Esophagus muscularis mucosa (tissue), 4 donors: ENCODE measurements around the gene SPRYD7. TPM values are rescaled to one million over a fixed set of nuclear protein-coding genes. Genes with fewer than 3 reads are reported as not detected.
A peak's percentile ranks its signal among the peaks of the same experiment; 100 is the strongest.

Experiments used
- DNase-seq: peaks from one replicate; pipeline ENCODE4 v3.0.0-alpha.2; 2017; ENCODE audit errors: extremely low spot score
- H3K27ac ChIP-seq, 4 donors: fragments of 200-600 bp; sonication (generic); replicated peaks in 1 of 4; 1 replicate in 3 of 4; 2 replicates in 1 of 4; pipeline ENCODE4 v1.5.1; 2016 to 2019; ENCODE audit warnings: mild to moderate bottlenecking in 1 of 4
- H3K27me3 ChIP-seq, 4 donors: fragments of 200-600 bp; sonication (generic); one replicate each; pipeline versions ENCODE4 v1.5.1 to v1.6.0; 2016 to 2019
- H3K36me3 ChIP-seq, 4 donors: fragments of 200-600 bp; sonication (generic); one replicate each; pipeline ENCODE4 v1.5.1; 2016 to 2019
- H3K4me1 ChIP-seq, 4 donors: fragments of 200-600 bp; sonication (generic); one replicate each; pipeline ENCODE4 v1.5.1; 2016 to 2019
- H3K4me3 ChIP-seq, 4 donors: fragments of 200-600 bp; sonication (generic); 1 replicate in 2 of 4; 2 replicates in 2 of 4; pipeline ENCODE4 v1.5.1; 2016 to 2019; ENCODE audit warnings: mild to moderate bottlenecking in 4 of 4, moderate library complexity in 1 of 4
- H3K9me3 ChIP-seq, 4 donors: fragments of 200-600 bp; sonication (generic); 1 replicate in 3 of 4; 2 replicates in 1 of 4; pipeline ENCODE4 v1.5.1; 2016 to 2019
- EP300 ChIP-seq: sonication (generic); formaldehyde crosslinking; IDR thresholded peaks from one replicate; pipeline ENCODE4 v1.6.1; 2017; ENCODE audit warnings: antibody characterized with exemption
- POLR2A ChIP-seq: fragments of 450-650 bp; IDR thresholded peaks from one replicate; pipeline ENCODE4 v1.6.1; 2017; ENCODE audit warnings: antibody characterized with exemption, moderate library complexity, mild to moderate bottlenecking, low read depth
- POLR2AphosphoS5 ChIP-seq, 2 donors: sonication (generic); formaldehyde crosslinking; IDR thresholded peaks; one replicate each; pipeline ENCODE4 v1.6.1; 2017; ENCODE audit warnings: antibody characterized with exemption in 2 of 2
- WGBS: methylation state at CpG from one replicate; pipeline ENCODE4 v1.1.5; 2018; 5-methylcytosine and 5-hydroxymethylcytosine counted together
- intact Hi-C: fragments of 100-400 bp; cut with DNase I; formaldehyde crosslinking; loops from one replicate; pipeline ENCODE4 v1.15.1; 2023
- total RNA-seq, 4 donors: library from RNA; depleted of rRNA; stranded (reverse); fragments of >200 nt; gene quantifications; one replicate each; pipeline versions ENCODE4 v1.1.0 to v1.2.1, GENCODE V29; 2016
- TF ChIP-seq, protein P1 (sequence below), 3 experiments: fragments of 200-600 bp in 2 of 3; fragments of 450-650 bp in 1 of 3; sonication (generic) in 2 of 3; IDR thresholded peaks; one replicate each; pipeline ENCODE4 v1.5.1; 2017 to 2019; ENCODE audit warnings: antibody characterized with exemption in 3 of 3, mild to moderate bottlenecking in 2 of 3, moderate library complexity in 1 of 3

Gene SPRYD7
- total RNA-seq, 4 donors from 2014 or later: 10.9 to 18.8 (median 15.0) TPM

DNA sequence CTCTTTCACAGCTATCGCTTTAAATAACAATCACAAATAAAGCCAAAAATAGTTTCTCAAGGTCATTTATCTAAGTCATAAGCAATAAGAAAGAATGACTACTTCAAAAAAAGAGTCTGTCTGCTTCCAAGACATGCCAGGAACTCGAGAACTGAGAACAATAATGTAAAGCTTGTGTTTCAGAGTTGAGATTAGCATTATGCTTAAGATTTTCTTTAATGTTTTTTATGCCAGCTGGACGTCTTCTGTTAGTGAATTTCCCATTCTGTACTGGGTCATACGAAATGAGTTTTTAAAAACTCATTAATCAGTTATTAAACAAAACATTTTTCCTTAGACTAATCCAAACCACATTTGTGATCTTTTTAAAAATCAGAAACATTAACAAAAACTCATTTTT lies 3.2 kb upstream of the SPRYD7 start:
- H3K27ac ChIP-seq: peak overlapping the region; percentile 59 to 66 (median 64)
- 29% methylated on average over 4 of the region's 4 CpGs for WGBS

DNA sequence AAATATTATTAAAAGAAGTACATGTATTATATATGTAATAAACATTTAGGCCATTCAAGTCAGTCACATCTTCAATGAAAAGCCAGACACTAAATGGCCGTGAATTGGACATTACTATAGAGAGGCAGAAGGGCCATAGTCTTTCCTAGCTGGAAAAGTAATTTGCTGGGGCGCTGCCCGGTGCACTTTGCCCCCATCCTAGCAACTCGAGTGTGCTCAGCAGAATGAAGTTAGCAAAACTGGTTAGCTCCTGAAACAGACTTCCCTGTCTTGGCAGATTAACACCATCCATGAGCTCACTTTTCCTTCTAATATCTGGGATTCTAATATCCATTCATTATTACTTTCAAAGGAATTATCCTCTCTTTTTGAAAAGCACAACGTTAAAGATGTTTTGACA lies 2.8 kb upstream of the SPRYD7 start:
- no peaks in the 10 kb centered on the region for H3K27me3 ChIP-seq
- DNase-seq: no peak
- H3K4me1 ChIP-seq: peaks cover 21 to 51% (median 47%) of the 10 kb centered on the region in 4 donors
- no peaks in the 10 kb centered on the region for H3K9me3 ChIP-seq
- peak overlapping the region; percentile 59 to 66 (median 64) for H3K27ac ChIP-seq
- no peaks in the 10 kb centered on the region for H3K36me3 ChIP-seq
- WGBS: 32% methylated on average over 5 of the region's 5 CpGs
- no peak for TF ChIP-seq POLR2A
- TF ChIP-seq, protein P1, sequence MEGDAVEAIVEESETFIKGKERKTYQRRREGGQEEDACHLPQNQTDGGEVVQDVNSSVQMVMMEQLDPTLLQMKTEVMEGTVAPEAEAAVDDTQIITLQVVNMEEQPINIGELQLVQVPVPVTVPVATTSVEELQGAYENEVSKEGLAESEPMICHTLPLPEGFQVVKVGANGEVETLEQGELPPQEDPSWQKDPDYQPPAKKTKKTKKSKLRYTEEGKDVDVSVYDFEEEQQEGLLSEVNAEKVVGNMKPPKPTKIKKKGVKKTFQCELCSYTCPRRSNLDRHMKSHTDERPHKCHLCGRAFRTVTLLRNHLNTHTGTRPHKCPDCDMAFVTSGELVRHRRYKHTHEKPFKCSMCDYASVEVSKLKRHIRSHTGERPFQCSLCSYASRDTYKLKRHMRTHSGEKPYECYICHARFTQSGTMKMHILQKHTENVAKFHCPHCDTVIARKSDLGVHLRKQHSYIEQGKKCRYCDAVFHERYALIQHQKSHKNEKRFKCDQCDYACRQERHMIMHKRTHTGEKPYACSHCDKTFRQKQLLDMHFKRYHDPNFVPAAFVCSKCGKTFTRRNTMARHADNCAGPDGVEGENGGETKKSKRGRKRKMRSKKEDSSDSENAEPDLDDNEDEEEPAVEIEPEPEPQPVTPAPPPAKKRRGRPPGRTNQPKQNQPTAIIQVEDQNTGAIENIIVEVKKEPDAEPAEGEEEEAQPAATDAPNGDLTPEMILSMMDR (IDR thresholded peaks at IDR 0.05): no peak
- TF ChIP-seq POLR2AphosphoS5 (IDR thresholded peaks at IDR 0.05): no peak
- TF ChIP-seq EP300: no peak
- intact Hi-C loops: loop anchor here (5.0 kb wide), 2 partner anchors 92 to 143 kb away; no protein-coding TSS in a partner anchor
- no peak overlapping the region for H3K4me3 ChIP-seq

More for the DNA sequence above, 3.2 kb upstream of the SPRYD7 start:
- Histone ChIP-seq H3K36me3 (no peaks in the 10 kb centered on the region), H3K4me3 (no peak overlapping the region), H3K27me3 (no peaks in the 10 kb centered on the region), H3K9me3 (no peaks in the 10 kb centered on the region), H3K4me1 (peaks cover 17 to 47% (median 43%) of the 10 kb centered on the region in 4 donors)
- DNase-seq: no peak
- TF ChIP-seq POLR2A (no peak), POLR2AphosphoS5 (IDR thresholded peaks at IDR 0.05) (no peak), EP300 (no peak)
- TF ChIP-seq, protein P1 (IDR thresholded peaks at IDR 0.05): no peak
- intact Hi-C loops: loop anchor here (5.0 kb wide), 2 partner anchors 92 to 143 kb away; no protein-coding TSS in a partner anchor

DNA sequence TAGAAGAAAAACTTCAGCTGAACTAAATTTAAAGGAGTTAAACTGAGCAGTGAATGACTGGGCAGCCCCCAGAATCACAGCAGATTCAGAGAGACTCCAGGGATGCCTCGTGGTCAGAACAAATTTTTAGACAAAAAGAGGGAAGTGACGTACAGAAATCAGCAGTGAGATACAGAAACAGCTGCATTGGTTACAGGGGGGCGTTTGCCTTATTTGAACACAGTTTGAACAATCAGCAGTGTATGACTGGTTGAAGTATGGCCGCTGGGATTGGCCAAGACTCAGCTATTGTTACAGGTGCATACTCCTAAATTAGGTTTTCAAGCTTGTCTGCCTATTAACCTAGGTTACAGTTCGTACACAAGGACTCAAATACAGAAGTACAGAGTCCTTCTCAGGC lies 2.2 kb upstream of the SPRYD7 start:
- no peaks in the 10 kb centered on the region for H3K27me3 ChIP-seq
- no peak overlapping the region for H3K4me3 ChIP-seq
- H3K27ac ChIP-seq: peak overlapping the region; percentile 59 to 66 (median 64)
- no peaks in the 10 kb centered on the region for H3K9me3 ChIP-seq
- TF ChIP-seq, protein P1 (IDR thresholded peaks at IDR 0.05): no peak
- no peak for TF ChIP-seq POLR2AphosphoS5 (IDR thresholded peaks at IDR 0.05)
- 79% methylated on average over 5 of the region's 5 CpGs for WGBS
- intact Hi-C loops: loop anchor here (5.0 kb wide), 2 partner anchors 91 to 144 kb away; no protein-coding TSS in a partner anchor
- H3K4me1 ChIP-seq: peaks cover 21 to 56% (median 53%) of the 10 kb centered on the region in 4 donors
- DNase-seq: no peak
- no peaks in the 10 kb centered on the region for H3K36me3 ChIP-seq

DNA sequence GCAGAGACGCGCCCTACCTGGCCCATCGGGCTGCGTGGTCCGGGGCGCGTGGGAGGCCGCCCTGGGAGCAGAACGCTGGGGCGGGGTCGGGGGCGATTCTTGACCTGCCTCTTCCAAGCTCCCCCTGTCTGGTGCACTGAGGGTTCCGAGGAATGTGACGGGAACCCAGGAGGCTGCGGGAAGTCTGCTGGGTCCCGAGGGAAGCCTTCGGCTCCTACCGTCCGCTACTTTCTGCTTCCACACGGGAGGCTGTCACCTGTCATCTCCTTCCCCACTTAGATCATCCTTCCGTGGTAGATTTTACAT lies 781 bp upstream of the SPRYD7 start:
- 14% methylated on average over 1 of the region's 21 CpGs for WGBS
- H3K27me3 ChIP-seq: no peaks in the 10 kb centered on the region
- no peak for DNase-seq
- TF ChIP-seq POLR2A: no peak
- TF ChIP-seq, protein P1 (IDR thresholded peaks at IDR 0.05): no peak
- no peak for TF ChIP-seq EP300
- no peak for TF ChIP-seq POLR2AphosphoS5 (IDR thresholded peaks at IDR 0.05)
- H3K4me3 ChIP-seq: peak overlapping the region; percentile 90 to 97 (median 94)
- H3K4me1 ChIP-seq: peaks cover 21 to 69% (median 66%) of the 10 kb centered on the region in 4 donors
- H3K9me3 ChIP-seq: no peaks in the 10 kb centered on the region
- peak overlapping the region; percentile 90 to 94 (median 92) for H3K27ac ChIP-seq
- intact Hi-C loops: loop anchor here (5.0 kb wide), 2 partner anchors 90 to 145 kb away; no protein-coding TSS in a partner anchor
- H3K36me3 ChIP-seq: no peaks in the 10 kb centered on the region
